ENCODE results near the gene LDLR. TPM values are rescaled to one million over a fixed set of nuclear protein-coding genes. Genes with fewer than 3 reads are reported as not detected.

Gene LDLR
- total RNA-seq, 3 donors from 2014 or later, result 83.9 to 147 (median 116) TPM

- DNase-seq (no peak), ATAC-seq (no peak)
- intact Hi-C loops (cut with DNase I, micrococcal nuclease), result no loop called here
- H3K36me3 ChIP-seq (ENCODE audit: low read depth), result no peaks in the 10 kb centered on the region
- H3K9me3 ChIP-seq, result no peaks in the 10 kb centered on the region
- no peak overlapping the region for H3K4me3 ChIP-seq
- peaks cover 10% of the 10 kb centered on the region for H3K4me1 ChIP-seq (ENCODE audit: low read depth)
- no peak for TF ChIP-seq CTCF (IDR thresholded peaks at IDR 0.05)
Measured at GRCh38 chr19:11181488-11181887, 92.2 kb downstream of the LDLR start.

Small RNA genes lying within 50 kb of the gene (microRNA-seq; reads per million reads assigned to microRNA genes)
- 0.70 reads per million for gene MIR6886

Other genes with a start within 250 kb of the LDLR start
- gene C19orf38, start 241.0 kb upstream of the LDLR start, total RNA-seq, result 1 to 10 TPM in 1 of 3 donors, under 1 TPM in 2; 0.64 to 1.9 (median 0.73) TPM
- gene CARM1, start 217.9 kb upstream of the LDLR start, total RNA-seq, result 10 to 100 TPM; 49.1 to 54.3 (median 49.7) TPM
- 10 to 100 TPM; 34.0 to 55.8 (median 55.2) TPM for gene YIPF2, start 160.8 kb upstream of the LDLR start, total RNA-seq
- 10 to 100 TPM; 18.5 to 25.0 (median 22.7) TPM for gene TIMM29, start 160.7 kb upstream of the LDLR start, total RNA-seq
- 10 to 100 TPM; 81.5 to 86.5 (median 86.3) TPM for gene SMARCA4, start 128.4 kb upstream of the LDLR start, total RNA-seq
- 10 to 100 TPM in 1 of 3 donors, 1 to 10 TPM in 2; 2.8 to 15.8 (median 3.8) TPM for gene SPC24, start 66.3 kb downstream of the LDLR start, total RNA-seq
- gene KANK2, start 108.1 kb downstream of the LDLR start, total RNA-seq, result 100 to 1,000 TPM in 1 of 3 donors, 10 to 100 TPM in 2; 28.0 to 562 (median 77.5) TPM
- not detected for gene ANGPTL8, start 150.2 kb downstream of the LDLR start, total RNA-seq
- gene DOCK6, start 173.1 kb downstream of the LDLR start, total RNA-seq, result 10 to 100 TPM; 62.4 to 94.7 (median 62.8) TPM
- gene TSPAN16, start 206.7 kb downstream of the LDLR start, total RNA-seq, result not detected